HCT116 (cell line): ENCODE data around the gene SGTB. TPM values are rescaled to one million over a fixed set of nuclear protein-coding genes. Genes with fewer than 3 reads are reported as not detected.

Experiments used
- ATAC-seq: fragments of 200-7000 bp; cut with Tn5 transposase; 2 replicates; pipeline ENCODE4 v1.9.1; 2020; ENCODE audit warnings: mild to moderate bottlenecking, moderate library complexity
- BruUV-seq: library from RNA; stranded (reverse); fragments of 400-500 nt; replicated peaks from 2 replicates; lab custom pipeline; 2021; lab: Mats Ljungman, UMichigan
- CTCF ChIA-PET: fragments of 300-600 bp; sonication (Branson Sonifier 250); formaldehyde crosslinking; loops from one replicate; lab custom pipeline; 2021; ENCODE audit warnings: antibody characterized with exemption; lab: Charles Lee
- POLR2A ChIA-PET: fragments of 300-600, 350-600 bp; sonication (Branson Sonifier 250); formaldehyde crosslinking; loops from one replicate; lab custom pipeline; 2021; ENCODE audit warnings: antibody characterized with exemption; lab: Charles Lee
- RAD21 ChIA-PET, 2 experiments: fragments of 300-600 bp; sonication (Branson Sonifier 250); formaldehyde crosslinking; loops; one replicate each; lab custom pipeline; 2023; ENCODE audit warnings: low total read pairs in 2 of 2; ENCODE audit not compliant: uncharacterized antibody in 2 of 2, unreplicated experiment in 2 of 2, low non-redundant PET in 1 of 2; lab: Charles Lee
- DNase-seq: peaks from one replicate; pipeline ENCODE4 v3.0.0-alpha.2; 2010; ENCODE audit warnings: low read depth, low spot score
- H2AFZ ChIP-seq: fragments of 200-600 bp; shearing (Covaris generic), sonication (generic); 2 replicates; pipeline ENCODE4 v1.6.1; 2017; ENCODE audit warnings: low read depth, mixed run types, mixed read lengths, antibody characterized with exemption, low read length; ENCODE audit not compliant: poor library complexity, severe bottlenecking
- H3K27ac ChIP-seq: 2 replicates; pipeline ENCODE4 v1.5.1; 2012; ENCODE audit warnings: low read depth, low read length
- H3K27me3 ChIP-seq: fragments of 200-600 bp; sonication (generic); 2 replicates; pipeline ENCODE4 v1.6.1; 2016; ENCODE audit warnings: mixed run types, low read length, mixed read lengths; ENCODE audit not compliant: insufficient read depth
- H3K36me3 ChIP-seq, 2 experiments: fragments of 200-500 bp in 1 of 2; fragments of 200-600 bp in 1 of 2; sonication (Bioruptor generic) in 1 of 2; sonication (generic) in 1 of 2; 2 replicates each; pipeline versions ENCODE4 v1.5.1 to v1.6.1; 2014 to 2016; ENCODE audit warnings: low read length in 2 of 2, inconsistent platforms in 1 of 2, mixed read lengths in 1 of 2, mixed run types in 1 of 2; ENCODE audit not compliant: insufficient read depth in 2 of 2, control insufficient read depth in 1 of 2
- H3K4me1 ChIP-seq, 2 experiments: fragments of 200-600 bp in 1 of 2; sonication (generic) in 1 of 2; 2 replicates each; pipeline versions ENCODE4 v1.5.1 to v1.6.1; 2012 to 2017; ENCODE audit warnings: low read length in 2 of 2, inconsistent platforms in 1 of 2, mild to moderate bottlenecking in 1 of 2, mixed read lengths in 1 of 2, mixed run types in 1 of 2, moderate library complexity in 1 of 2; ENCODE audit not compliant: insufficient read depth in 2 of 2, control insufficient read depth in 1 of 2
- H3K4me2 ChIP-seq: fragments of 200-600 bp; sonication (generic); 2 replicates; pipeline ENCODE4 v1.6.1; 2017; ENCODE audit warnings: mixed run types, low read length, mixed read lengths
- H3K4me3 ChIP-seq, 2 experiments: fragments of 200-600 bp in 1 of 2; sonication (generic) in 1 of 2; replicated peaks in 1 of 2; 2 replicates each; pipeline ENCODE4 v1.5.1; 2011 to 2016; ENCODE audit warnings: low read length in 2 of 2, control low read depth in 1 of 2, low read depth in 1 of 2, mild to moderate bottlenecking in 1 of 2, mixed read lengths in 1 of 2, mixed run types in 1 of 2
- H3K79me2 ChIP-seq: fragments of 200-600 bp; sonication (generic); 2 replicates; pipeline ENCODE4 v1.6.1; 2017; ENCODE audit warnings: mild to moderate bottlenecking, mixed run types, low read length, moderate library complexity, mixed read lengths; ENCODE audit not compliant: insufficient read depth
- H3K9ac ChIP-seq: fragments of 200-600 bp; sonication (generic); 2 replicates; pipeline ENCODE4 v1.6.1; 2016; ENCODE audit warnings: low read length, mixed read lengths
- H3K9me2 ChIP-seq: fragments of 200-600 bp; sonication (generic), shearing (Covaris generic); 2 replicates; pipeline ENCODE4 v1.6.1; 2017; ENCODE audit warnings: mixed run types, mild to moderate bottlenecking, moderate library complexity; ENCODE audit not compliant: insufficient read depth
- H3K9me3 ChIP-seq, 2 experiments: fragments of 200-500 bp in 1 of 2; fragments of 200-600 bp in 1 of 2; sonication (Bioruptor generic) in 1 of 2; sonication (generic) in 1 of 2; 2 replicates each; pipeline ENCODE4 v1.6.1; 2014 to 2017; ENCODE audit warnings: low read length in 2 of 2, mixed read lengths in 2 of 2, inconsistent platforms in 1 of 2, low read depth in 1 of 2, mild to moderate bottlenecking in 1 of 2, mixed run types in 1 of 2, moderate library complexity in 1 of 2; ENCODE audit not compliant: control insufficient read depth in 1 of 2, insufficient read depth in 1 of 2
- H4K20me1 ChIP-seq: fragments of 200-600 bp; sonication (generic), shearing (Covaris generic); 2 replicates; pipeline ENCODE4 v1.6.1; 2017; ENCODE audit warnings: mixed run types, mild to moderate bottlenecking, moderate library complexity; ENCODE audit not compliant: insufficient read depth
- ATF3 ChIP-seq: IDR thresholded peaks from 2 replicates; pipeline ENCODE4 v1.6.1; 2012
- CBX3 ChIP-seq: IDR thresholded peaks from 2 replicates; pipeline ENCODE4 v1.6.1; 2012; ENCODE audit warnings: low read depth
- CEBPB ChIP-seq: IDR thresholded peaks from 2 replicates; pipeline ENCODE4 v1.6.1; 2012; ENCODE audit warnings: low read depth
- EGR1 ChIP-seq: IDR thresholded peaks from 2 replicates; pipeline ENCODE4 v1.6.1; 2012; ENCODE audit warnings: low read depth
- EZH2 ChIP-seq: fragments of 200-600 bp; sonication (generic); IDR thresholded peaks from 2 replicates; pipeline ENCODE4 v1.6.1; 2017; ENCODE audit warnings: antibody characterized with exemption, mixed run types
- EZH2phosphoT487 ChIP-seq: fragments of 200-600 bp; IDR thresholded peaks from 2 replicates; pipeline ENCODE4 v1.6.1; 2018; ENCODE audit warnings: antibody characterized with exemption, borderline replicate concordance
- FOSL1 ChIP-seq: IDR thresholded peaks from 2 replicates; pipeline ENCODE4 v1.6.1; 2012; ENCODE audit warnings: low read depth
- JUND ChIP-seq: IDR thresholded peaks from 2 replicates; pipeline ENCODE4 v1.6.1; 2012
- POLR2A ChIP-seq: IDR thresholded peaks from 2 replicates; pipeline ENCODE4 v1.7.0; 2011; ENCODE audit warnings: borderline replicate concordance; ENCODE audit not compliant: insufficient read depth, insufficient read length; ENCODE audit errors: extremely low read depth
- POLR2AphosphoS5 ChIP-seq: IDR thresholded peaks from 2 replicates; pipeline ENCODE4 v1.6.1; 2011; ENCODE audit warnings: mild to moderate bottlenecking, low read depth, low read length, moderate library complexity
- REST ChIP-seq: IDR thresholded peaks from 2 replicates; pipeline ENCODE4 v1.6.1; 2012; ENCODE audit warnings: low read depth
- SIN3A ChIP-seq: IDR thresholded peaks from 2 replicates; pipeline ENCODE4 v1.6.1; 2012; ENCODE audit warnings: low read depth
- SP1 ChIP-seq: IDR thresholded peaks from 2 replicates; pipeline ENCODE4 v1.6.1; 2012; ENCODE audit warnings: low read depth
- YY1 ChIP-seq: IDR thresholded peaks from 2 replicates; pipeline ENCODE4 v1.6.1; 2011; ENCODE audit warnings: low read length, low read depth, moderate library complexity, mild to moderate bottlenecking; ENCODE audit not compliant: insufficient replicate concordance; ENCODE audit errors: extremely low read depth
- ZBTB33 ChIP-seq: IDR thresholded peaks from 2 replicates; pipeline ENCODE4 v1.6.1; 2011; ENCODE audit warnings: mild to moderate bottlenecking, low read length, moderate library complexity; ENCODE audit not compliant: insufficient replicate concordance; ENCODE audit errors: extremely low read depth
- ZNF274 ChIP-seq: fragments of 200-500 bp; sonication (Bioruptor generic); IDR thresholded peaks from 2 replicates; pipeline ENCODE4 v1.6.1; 2014; ENCODE audit warnings: mild to moderate bottlenecking, low read depth, low read length, inconsistent platforms
- intact Hi-C: fragments of 100-400 bp; cut with micrococcal nuclease; formaldehyde crosslinking; loops from 2 replicates; pipeline ENCODE4 v1.10.0; 2022
- total RNA-seq: library from RNA; stranded (reverse); gene quantifications from one replicate; pipeline ENCODE4 v1.2.1, GENCODE V29; 2021; ENCODE audit not compliant: unreplicated experiment
- TF ChIP-seq, protein P1 (sequence below): IDR thresholded peaks from 2 replicates; pipeline ENCODE4 v1.6.1; 2012
- TF ChIP-seq, protein P2 (sequence below), 3 experiments: fragments of 200-600 bp in 1 of 3; sonication (generic) in 1 of 3; IDR thresholded peaks in 2 of 3; conservative IDR thresholded peaks in 1 of 3; 2 replicates each; pipeline ENCODE4 v1.5.1; 2012 to 2017; ENCODE audit warnings: low read depth in 2 of 3, low read length in 2 of 3, antibody characterized with exemption in 1 of 3, borderline replicate concordance in 1 of 3, control low read depth in 1 of 3, mild to moderate bottlenecking in 1 of 3, mixed read lengths in 1 of 3, mixed run types in 1 of 3, moderate library complexity in 1 of 3; ENCODE audit not compliant: insufficient read depth in 1 of 3

SGTB gene
- total RNA-seq, 1 experiment from 2014 or later: 12.6 TPM

GRCh38 chr5:65702036-65702435 lies 19.9 kb downstream of the SGTB start:
- H4K20me1 ChIP-seq: no peaks in the 10 kb centered on the region
- ChIA-PET POLR2A (no interaction called here), RAD21 (no interaction called here), CTCF (no interaction called here)
- no peaks in the 10 kb centered on the region for H3K36me3 ChIP-seq
- no TSS peak for BruUV-seq
- H3K27ac ChIP-seq: no peak overlapping the region
- TF ChIP-seq, protein P1, sequence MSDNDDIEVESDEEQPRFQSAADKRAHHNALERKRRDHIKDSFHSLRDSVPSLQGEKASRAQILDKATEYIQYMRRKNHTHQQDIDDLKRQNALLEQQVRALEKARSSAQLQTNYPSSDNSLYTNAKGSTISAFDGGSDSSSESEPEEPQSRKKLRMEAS: no peak
- TF ChIP-seq CBX3 (no peak), CEBPB (no peak), YY1 (no peak), REST (no peak), EZH2phosphoT487 (no peak), POLR2A (no peak), EGR1 (no peak), ATF3 (no peak), SP1 (no peak), ZBTB33 (no peak), EZH2 (no peak), JUND (no peak), SIN3A (no peak), FOSL1 (no peak), POLR2AphosphoS5 (no peak), ZNF274 (no peak)
- TF ChIP-seq, protein P2, sequence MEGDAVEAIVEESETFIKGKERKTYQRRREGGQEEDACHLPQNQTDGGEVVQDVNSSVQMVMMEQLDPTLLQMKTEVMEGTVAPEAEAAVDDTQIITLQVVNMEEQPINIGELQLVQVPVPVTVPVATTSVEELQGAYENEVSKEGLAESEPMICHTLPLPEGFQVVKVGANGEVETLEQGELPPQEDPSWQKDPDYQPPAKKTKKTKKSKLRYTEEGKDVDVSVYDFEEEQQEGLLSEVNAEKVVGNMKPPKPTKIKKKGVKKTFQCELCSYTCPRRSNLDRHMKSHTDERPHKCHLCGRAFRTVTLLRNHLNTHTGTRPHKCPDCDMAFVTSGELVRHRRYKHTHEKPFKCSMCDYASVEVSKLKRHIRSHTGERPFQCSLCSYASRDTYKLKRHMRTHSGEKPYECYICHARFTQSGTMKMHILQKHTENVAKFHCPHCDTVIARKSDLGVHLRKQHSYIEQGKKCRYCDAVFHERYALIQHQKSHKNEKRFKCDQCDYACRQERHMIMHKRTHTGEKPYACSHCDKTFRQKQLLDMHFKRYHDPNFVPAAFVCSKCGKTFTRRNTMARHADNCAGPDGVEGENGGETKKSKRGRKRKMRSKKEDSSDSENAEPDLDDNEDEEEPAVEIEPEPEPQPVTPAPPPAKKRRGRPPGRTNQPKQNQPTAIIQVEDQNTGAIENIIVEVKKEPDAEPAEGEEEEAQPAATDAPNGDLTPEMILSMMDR (IDR thresholded peaks at IDR 0.05 in 2 of 3, conservative IDR thresholded peaks at IDR 0.05 in 1 of 3; ENCODE audit: borderline replicate concordance in 1 of 3, insufficient read depth in 1 of 3, low read depth in 2 of 3, low read length in 2 of 3): no peak
- ATAC-seq (no peak), DNase-seq (no peak)
- H3K9me3 ChIP-seq: no peaks in the 10 kb centered on the region
- no peak overlapping the region for H3K9ac ChIP-seq
- H3K79me2 ChIP-seq: no peaks in the 10 kb centered on the region
- H2AFZ ChIP-seq: no peak overlapping the region
- H3K4me2 ChIP-seq: no peak overlapping the region
- H3K9me2 ChIP-seq: no peaks in the 10 kb centered on the region
- intact Hi-C loops: no loop called here
- H3K27me3 ChIP-seq: no peaks in the 10 kb centered on the region
- H3K4me3 ChIP-seq: no peak overlapping the region
- H3K4me1 ChIP-seq: no peaks in the 10 kb centered on the region
